BLaER1 treated with 17β-estradiol and CSF1 and Interleukin-3, amounts not matched to agents 10 nM and 100 nM (cell line): ENCODE measurements around the gene ALDH9A1.
"Not testable (repeated sequence)": the region's sequence is repeated elsewhere in the genome, so short reads cannot be mapped to it uniquely, and the experiment has no call there.

Experiments used
- H3K27ac ChIP-seq, 11 experiments: shearing (Covaris generic); formaldehyde crosslinking; 2 replicates each; pipeline ENCODE4 v1.8.1; 2022
- H3K27me3 ChIP-seq, 11 experiments: shearing (Covaris generic); formaldehyde crosslinking; 2 replicates each; pipeline ENCODE4 v1.8.1; 2022
- H3K36me3 ChIP-seq, 11 experiments: shearing (Covaris generic); formaldehyde crosslinking; 2 replicates each; pipeline ENCODE4 v1.8.1; 2022
- H3K4me1 ChIP-seq, 10 experiments: shearing (Covaris generic); formaldehyde crosslinking; 2 replicates each; pipeline ENCODE4 v1.8.1; 2022
- H3K4me2 ChIP-seq, 11 experiments: shearing (Covaris generic); formaldehyde crosslinking; 2 replicates each; pipeline ENCODE4 v1.8.1; 2022
- H3K4me3 ChIP-seq, 10 experiments: shearing (Covaris generic); formaldehyde crosslinking; 2 replicates each; pipeline ENCODE4 v1.8.1; 2022
- H3K9ac ChIP-seq, 11 experiments: shearing (Covaris generic); formaldehyde crosslinking; 2 replicates each; pipeline ENCODE4 v1.8.1; 2022
- H3K9me3 ChIP-seq, 11 experiments: shearing (Covaris generic); formaldehyde crosslinking; replicated peaks in 1 of 11; 2 replicates each; pipeline ENCODE4 v1.8.1; 2022
- H4K20me1 ChIP-seq, 11 experiments: shearing (Covaris generic); formaldehyde crosslinking; 2 replicates each; pipeline ENCODE4 v1.8.1; 2022
- Cebpa-rat ChIP-seq, 11 experiments: shearing (Covaris generic); IDR thresholded peaks; 2 replicates each; pipeline ENCODE4 v1.8.1; 2022

Gene ALDH9A1

GRCh38 chr1:165697491-165697880 is 876 bp downstream of the ALDH9A1 start:
- H3K27ac ChIP-seq = peak overlapping the region; percentile 81 to 96 (median 95)

GRCh38 chr1:165696625-165697100 is 1.7 kb downstream of the ALDH9A1 start:
- peak overlapping the region; percentile 70 to 92 (median 78) for H3K4me2 ChIP-seq
- no peaks in the 10 kb centered on the region for H3K27me3 ChIP-seq
- peaks cover 25 to 40% (median 33%) of the 10 kb centered on the region in 10 experiments for H3K4me1 ChIP-seq
- no peak for TF ChIP-seq Cebpa-rat (IDR thresholded peaks at IDR 0.05)
- peaks cover 9 to 21% (median 13%) of the 10 kb centered on the region in 11 experiments for H3K36me3 ChIP-seq
- H3K9me3 ChIP-seq = peaks cover 0 to 11% (median 9%) of the 10 kb centered on the region in 11 experiments; a peak in 12 of 22 replicates
- peak overlapping the region in 8 of 11 experiments; percentile 11 to 96 (median 92); a peak in 9 of 22 replicates for H3K27ac ChIP-seq
- peak overlapping the region; percentile 68 to 84 (median 77); a peak in 19 of 20 replicates for H3K4me3 ChIP-seq
- peak overlapping the region in 10 of 11 experiments; percentile 16 to 97 (median 91); a peak in 16 of 22 replicates for H3K9ac ChIP-seq
- peaks cover 0 to 34% (median 22%) of the 10 kb centered on the region in 11 experiments; a peak in 15 of 22 replicates for H4K20me1 ChIP-seq

More at GRCh38 chr1:165697491-165697880, 876 bp downstream of the ALDH9A1 start:
- peaks cover 25 to 48% (median 41%) of the 10 kb centered on the region in 10 experiments for H3K4me1 ChIP-seq
- no peaks in the 10 kb centered on the region for H3K27me3 ChIP-seq
- peak overlapping the region; percentile 84 to 97 (median 93) for H3K9ac ChIP-seq
- H4K20me1 ChIP-seq = peaks cover 0 to 32% (median 17%) of the 10 kb centered on the region in 11 experiments; a peak in 15 of 22 replicates
- H3K36me3 ChIP-seq = peaks cover 9 to 19% (median 13%) of the 10 kb centered on the region in 11 experiments
- no peak for TF ChIP-seq Cebpa-rat (IDR thresholded peaks at IDR 0.05)
- peak overlapping the region; percentile 68 to 84 (median 77) for H3K4me3 ChIP-seq
- peak overlapping the region; percentile 70 to 92 (median 78) for H3K4me2 ChIP-seq
- peaks cover 0 to 11% (median 9%) of the 10 kb centered on the region in 11 experiments; a peak in 12 of 22 replicates for H3K9me3 ChIP-seq

- H3K27me3 ChIP-seq = no peaks in the 10 kb centered on the region
- peaks cover 11 to 37% (median 25%) of the 10 kb centered on the region in 11 experiments for H3K36me3 ChIP-seq
- peaks cover 0 to 11% (median 9%) of the 10 kb centered on the region in 11 experiments; a peak in 12 of 22 replicates for H3K9me3 ChIP-seq
- TF ChIP-seq Cebpa-rat (IDR thresholded peaks at IDR 0.05) = no peak
- H3K4me3 ChIP-seq = no peak overlapping the region
- peaks cover 25 to 36% (median 30%) of the 10 kb centered on the region in 10 experiments for H3K4me1 ChIP-seq
- peaks cover 0 to 47% (median 29%) of the 10 kb centered on the region in 11 experiments; a peak in 15 of 22 replicates for H4K20me1 ChIP-seq
- H3K9ac ChIP-seq = no peak overlapping the region
- H3K27ac ChIP-seq = no peak overlapping the region
- peak overlapping the region in 1 of 11 experiments; percentile 92; a peak in 1 of 22 replicates for H3K4me2 ChIP-seq
These were observed 3.3 kb downstream of the ALDH9A1 start for GRCh38 chr1:165695031-165695430.

- H3K27me3 ChIP-seq = no peaks in the 10 kb centered on the region
- peaks cover 31 to 88% (median 78%) of the 10 kb centered on the region in 11 experiments for H3K36me3 ChIP-seq
- H3K4me2 ChIP-seq = no peak overlapping the region
- H3K9me3 ChIP-seq = peaks cover 8 to 26% (median 16%) of the 10 kb centered on the region in 11 experiments; a peak in 20 of 22 replicates
- no peak overlapping the region for H3K4me3 ChIP-seq
- H4K20me1 ChIP-seq = peaks cover 0 to 62% (median 18%) of the 10 kb centered on the region in 11 experiments; a peak in 15 of 22 replicates
- H3K27ac ChIP-seq = no peak overlapping the region
- peaks cover 0 to 19% (median 8%) of the 10 kb centered on the region in 10 experiments; a peak in 10 of 20 replicates for H3K4me1 ChIP-seq
- H3K9ac ChIP-seq = no peak overlapping the region
- TF ChIP-seq Cebpa-rat (IDR thresholded peaks at IDR 0.05) = no peak
These were observed 10.3 kb downstream of the ALDH9A1 start for GRCh38 chr1:165688046-165688445.

GRCh38 chr1:165686971-165687433 is 11.4 kb downstream of the ALDH9A1 start:
- no peaks in the 10 kb centered on the region for H3K27me3 ChIP-seq
- peaks cover 8 to 30% (median 19%) of the 10 kb centered on the region in 11 experiments; a peak in 20 of 22 replicates for H3K9me3 ChIP-seq
- H3K9ac ChIP-seq = no peak overlapping the region
- H3K27ac ChIP-seq = no peak overlapping the region; a peak in 1 of 22 replicates
- peaks cover 41 to 99% (median 89%) of the 10 kb centered on the region in 11 experiments for H3K36me3 ChIP-seq
- H4K20me1 ChIP-seq = peaks cover 0 to 62% (median 18%) of the 10 kb centered on the region in 11 experiments; a peak in 15 of 22 replicates
- H3K4me3 ChIP-seq = no peak overlapping the region
- peak overlapping the region in 3 of 11 experiments; percentile 10 to 73 (median 71); a peak in 4 of 22 replicates for H3K4me2 ChIP-seq
- TF ChIP-seq Cebpa-rat (IDR thresholded peaks at IDR 0.05) = no peak
- peaks cover 0 to 19% (median 8%) of the 10 kb centered on the region in 10 experiments; a peak in 10 of 20 replicates for H3K4me1 ChIP-seq

GRCh38 chr1:165686121-165686970 is 12.0 kb downstream of the ALDH9A1 start:
- peak overlapping the region in 5 of 11 experiments; percentile 1 to 73 (median 36); a peak in 8 of 22 replicates for H3K4me2 ChIP-seq
- peaks cover 0 to 57% (median 18%) of the 10 kb centered on the region in 11 experiments; a peak in 15 of 22 replicates for H4K20me1 ChIP-seq
- H3K36me3 ChIP-seq = peaks cover 48 to 99% (median 92%) of the 10 kb centered on the region in 11 experiments
- peaks cover 0 to 19% (median 8%) of the 10 kb centered on the region in 10 experiments; a peak in 10 of 20 replicates for H3K4me1 ChIP-seq
- peak overlapping the region in 1 of 11 experiments; percentile 28; a peak in 1 of 22 replicates for H3K9ac ChIP-seq
- peak overlapping the region in 3 of 11 experiments; percentile 45 to 50 (median 47); a peak in 6 of 22 replicates for H3K27ac ChIP-seq
- peaks cover 8 to 33% (median 22%) of the 10 kb centered on the region in 11 experiments; a peak in 20 of 22 replicates for H3K9me3 ChIP-seq
- H3K4me3 ChIP-seq = no peak overlapping the region
- no peaks in the 10 kb centered on the region for H3K27me3 ChIP-seq
- no peak for TF ChIP-seq Cebpa-rat (IDR thresholded peaks at IDR 0.05)

GRCh38 chr1:165683848-165684485 is 14.4 kb downstream of the ALDH9A1 start:
- no peaks in the 10 kb centered on the region for H3K27me3 ChIP-seq

GRCh38 chr1:165680773-165681172 is 17.6 kb downstream of the ALDH9A1 start:
- H3K4me1 ChIP-seq, H3K4me3 ChIP-seq, H3K4me2 ChIP-seq, H3K27ac ChIP-seq, H3K9ac ChIP-seq, H3K27me3 ChIP-seq: not testable (repeated sequence)
- Histone ChIP-seq H3K9me3 (peaks cover 0 to 23% (median 6%) of the 10 kb centered on the region in 11 experiments; a peak in 10 of 22 replicates), H4K20me1 (peaks cover 0 to 27% (median 9%) of the 10 kb centered on the region in 11 experiments; a peak in 11 of 22 replicates), H3K36me3 (peaks cover 87 to 100% (median 98%) of the 10 kb centered on the region in 11 experiments)

More at GRCh38 chr1:165683848-165684485, 14.4 kb downstream of the ALDH9A1 start:
- Histone ChIP-seq H3K27ac (no peak overlapping the region), H3K9me3 (peaks cover 8 to 42% (median 23%) of the 10 kb centered on the region in 11 experiments; a peak in 20 of 22 replicates), H3K4me2 (no peak overlapping the region), H3K9ac (no peak overlapping the region), H3K4me3 (no peak overlapping the region), H3K4me1 (peaks cover 0 to 19% (median 8%) of the 10 kb centered on the region in 10 experiments; a peak in 13 of 20 replicates), H4K20me1 (peaks cover 0 to 39% (median 14%) of the 10 kb centered on the region in 11 experiments; a peak in 12 of 22 replicates), H3K36me3 (peaks cover 65 to 100% (median 95%) of the 10 kb centered on the region in 11 experiments)
- TF ChIP-seq Cebpa-rat (IDR thresholded peaks at IDR 0.05) = no peak
